ENCODE measurements around the gene MORN1. TPM values are rescaled to one million over a fixed set of nuclear protein-coding genes. Genes with fewer than 3 reads are reported as not detected.

Gene MORN1
- total and polyA plus RNA-seq, 2 of the 4 experiments (the other 2 are of a cell fraction): 3.0 to 4.2 TPM

DNA sequence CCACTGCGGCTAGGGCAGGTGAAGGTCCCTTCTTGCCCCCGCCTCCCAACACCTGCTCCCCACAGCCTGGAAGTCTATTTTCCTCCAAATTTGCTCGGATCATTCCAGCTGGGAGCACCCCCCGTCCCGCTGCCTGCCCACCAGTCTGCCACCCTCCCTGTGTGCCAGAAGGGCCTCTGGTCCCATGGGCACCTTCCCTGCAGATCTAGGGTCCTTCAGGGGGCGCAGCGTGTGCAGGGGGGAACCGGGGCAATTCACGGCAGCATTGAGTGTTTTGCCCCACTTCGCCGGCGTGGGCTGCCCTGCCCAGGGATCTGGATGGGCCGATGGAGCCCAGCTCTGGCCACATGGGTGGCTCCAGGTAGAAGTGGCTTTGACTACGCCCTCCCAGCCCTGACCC, 47.3 kb upstream of the MORN1 start:
- dilution Hi-C loops (cut with HindIII; ENCODE audit: low sequenced_read_pairs, unreplicated experiment) (no loop called here), in situ Hi-C loops (cut with MboI; ENCODE audit: low sequenced_read_pairs) (loop anchor here (25.0 kb wide), 1 partner anchor 624 kb away; the partner anchor contains the start of gene PRDM16), intact Hi-C loops (cut with micrococcal nuclease) (no loop called here)
- Histone ChIP-seq H3K27ac (ENCODE audit: insufficient read depth, low read length) (no peak overlapping the region), H2BK20ac (ENCODE audit: low read depth, low read length) (no peak overlapping the region), H3K4ac (ENCODE audit: low read depth, low read length) (no peak overlapping the region), H3K9me1 (ENCODE audit: insufficient read depth, low read length) (no peaks in the 10 kb centered on the region), H3K23ac (ENCODE audit: low read depth, low read length) (no peak overlapping the region), H3K18ac (ENCODE audit: low read depth, low read length) (no peak overlapping the region), H2AFZ (replicated peaks; ENCODE audit: low read length, poor library complexity) (no peak overlapping the region), H2BK15ac (ENCODE audit: low read depth, low read length) (no peak overlapping the region), H3K4me3 (ENCODE audit: insufficient read depth, low read depth, low read length) (no peak overlapping the region), H3K79me1 (ENCODE audit: low read depth in 1 of 2, low read length in 2 of 2) (no peaks in the 10 kb centered on the region), H3K36me3 (ENCODE audit: control insufficient read depth, insufficient read depth, low read length) (no peaks in the 10 kb centered on the region), H3K56ac (ENCODE audit: extremely low read depth, insufficient read depth, low read length) (no peak overlapping the region), H2AK9ac (replicated peaks; ENCODE audit: low read depth, low read length, poor library complexity) (no peak overlapping the region), H3K9ac (ENCODE audit: low read depth, low read length) (no peak overlapping the region), H3K4me1 (ENCODE audit: control insufficient read depth, insufficient read depth, low read length) (no peaks in the 10 kb centered on the region), H4K8ac (ENCODE audit: low read depth in 2 of 2, low read length in 2 of 2) (no peak overlapping the region), H2BK120ac (ENCODE audit: low read depth, low read length) (no peak overlapping the region), H4K91ac (ENCODE audit: insufficient read depth, low read depth, low read length) (no peak overlapping the region), H4K20me1 (ENCODE audit: insufficient read depth, low read length) (no peaks in the 10 kb centered on the region), H3K14ac (replicated peaks; ENCODE audit: low read depth, low read length) (no peak overlapping the region), H3K9me3 (ENCODE audit: control insufficient read depth, insufficient read depth, low read length) (no peaks in the 10 kb centered on the region), H2BK5ac (ENCODE audit: low read depth, low read length, poor library complexity, severe bottlenecking) (no peak overlapping the region), H3K4me2 (ENCODE audit: low read depth, low read length) (no peak overlapping the region), H3K27me3 (ENCODE audit: control insufficient read depth, insufficient read depth, low read length) (peaks cover 50% of the 10 kb centered on the region), H2AK5ac (ENCODE audit: low read depth, low read length) (no peak overlapping the region), H4K5ac (ENCODE audit: low read depth, low read length) (no peak overlapping the region)
- CTCF ChIA-PET: no interaction called here
- ATAC-seq (ENCODE audit: low read depth) (no peak), DNase-seq (no peak)
- BruUV-seq (replicated peaks): no TSS peak
- POLR2A ChIA-PET (ENCODE audit: unreplicated experiment): no interaction called here
- TF ChIP-seq, protein P1, sequence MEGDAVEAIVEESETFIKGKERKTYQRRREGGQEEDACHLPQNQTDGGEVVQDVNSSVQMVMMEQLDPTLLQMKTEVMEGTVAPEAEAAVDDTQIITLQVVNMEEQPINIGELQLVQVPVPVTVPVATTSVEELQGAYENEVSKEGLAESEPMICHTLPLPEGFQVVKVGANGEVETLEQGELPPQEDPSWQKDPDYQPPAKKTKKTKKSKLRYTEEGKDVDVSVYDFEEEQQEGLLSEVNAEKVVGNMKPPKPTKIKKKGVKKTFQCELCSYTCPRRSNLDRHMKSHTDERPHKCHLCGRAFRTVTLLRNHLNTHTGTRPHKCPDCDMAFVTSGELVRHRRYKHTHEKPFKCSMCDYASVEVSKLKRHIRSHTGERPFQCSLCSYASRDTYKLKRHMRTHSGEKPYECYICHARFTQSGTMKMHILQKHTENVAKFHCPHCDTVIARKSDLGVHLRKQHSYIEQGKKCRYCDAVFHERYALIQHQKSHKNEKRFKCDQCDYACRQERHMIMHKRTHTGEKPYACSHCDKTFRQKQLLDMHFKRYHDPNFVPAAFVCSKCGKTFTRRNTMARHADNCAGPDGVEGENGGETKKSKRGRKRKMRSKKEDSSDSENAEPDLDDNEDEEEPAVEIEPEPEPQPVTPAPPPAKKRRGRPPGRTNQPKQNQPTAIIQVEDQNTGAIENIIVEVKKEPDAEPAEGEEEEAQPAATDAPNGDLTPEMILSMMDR (conservative IDR thresholded peaks at IDR 0.05; ENCODE audit: low read depth, low read length): no peak
- TF ChIP-seq CEBPB (IDR thresholded peaks at IDR 0.05; ENCODE audit: low read depth, low read length) (no peak), POLR2A (IDR thresholded peaks at IDR 0.05; ENCODE audit: low read depth, low read length) (no peak)
- WGBS, 2 experiments (ENCODE audit: extremely low coverage in 2 of 2, insufficient read length in 1 of 2): 75% methylated on average over 8 of the region's 14 CpGs; no CpG with 5 or more reads in 1 of the 2 experiments

All from IMR-90 (cell line).